SJSA1 (cell line): ENCODE measurements around the gene TNNC1. TPM values are rescaled to one million over a fixed set of nuclear protein-coding genes. Genes with fewer than 3 reads are reported as not detected.
A peak's percentile ranks its signal among the peaks of the same experiment; 100 is the strongest.

Experiments used
- DNase-seq, 2 experiments: peaks; one replicate each; pipeline ENCODE4 v3.0.0-alpha.2; 2015 to 2020; ENCODE audit warnings: low spot score in 2 of 2, low read depth in 1 of 2
- H3K27ac ChIP-seq: fragments of 250-450 bp; sonication (Bioruptor Pico); 2 replicates; pipeline ENCODE4 v1.5.1; 2020; ENCODE audit warnings: mild to moderate bottlenecking, moderate library complexity
- H3K27me3 ChIP-seq: fragments of 250-450 bp; sonication (Bioruptor Pico); replicated peaks from 2 replicates; pipeline ENCODE4 v1.5.1; 2020; ENCODE audit warnings: mild to moderate bottlenecking, moderate library complexity
- H3K36me3 ChIP-seq: fragments of 250-450 bp; sonication (Bioruptor Pico); 2 replicates; pipeline ENCODE4 v1.5.1; 2020; ENCODE audit warnings: mild to moderate bottlenecking
- H3K4me1 ChIP-seq: fragments of 250-450 bp; sonication (Bioruptor Pico); replicated peaks from 2 replicates; pipeline ENCODE4 v1.6.1; 2021; ENCODE audit warnings: mild to moderate bottlenecking
- H3K4me3 ChIP-seq: fragments of 250-450 bp; sonication (Bioruptor Pico); 2 replicates; pipeline ENCODE4 v1.5.1; 2020; ENCODE audit warnings: mild to moderate bottlenecking
- H3K9me3 ChIP-seq: fragments of 250-450 bp; sonication (Bioruptor Pico); replicated peaks from 2 replicates; pipeline ENCODE4 v1.5.1; 2020; ENCODE audit warnings: mild to moderate bottlenecking
- total RNA-seq: library from RNA; depleted of rRNA; stranded (reverse); fragments of >200 nt; shearing (Covaris generic); gene quantifications from 2 replicates; pipeline ENCODE4 v1.2.3, GENCODE V29; 2014

The TNNC1 gene
- total RNA-seq, 1 experiment from 2014 or later, result 18.2 TPM

GRCh38 chr3:52429779-52430415, 23.9 kb downstream of the TNNC1 start:
- Histone ChIP-seq H3K36me3 (no peaks in the 10 kb centered on the region), H3K9me3 (no peaks in the 10 kb centered on the region), H3K4me3 (no peak overlapping the region), H3K4me1 (peaks cover 13% of the 10 kb centered on the region; the same call in 1 of the 2 replicates), H3K27me3 (no peaks in the 10 kb centered on the region), H3K27ac (no peak overlapping the region)
- peak in 1 of 2 experiments; percentile 25 for DNase-seq

GRCh38 chr3:52429031-52429430, 24.8 kb downstream of the TNNC1 start:
- no peaks in the 10 kb centered on the region for H3K9me3 ChIP-seq
- no peak overlapping the region for H3K4me3 ChIP-seq
- no peak for DNase-seq
- peaks cover 13% of the 10 kb centered on the region; the same call in 1 of the 2 replicates for H3K4me1 ChIP-seq
- no peaks in the 10 kb centered on the region for H3K27me3 ChIP-seq
- H3K27ac ChIP-seq, result no peak overlapping the region
- H3K36me3 ChIP-seq, result no peaks in the 10 kb centered on the region

- peak in 1 of 2 experiments; percentile 35 for DNase-seq
- no peaks in the 10 kb centered on the region for H3K9me3 ChIP-seq
- H3K4me1 ChIP-seq, result peaks cover 13% of the 10 kb centered on the region; the same call in 1 of the 2 replicates
- H3K4me3 ChIP-seq, result no peak overlapping the region
- H3K27ac ChIP-seq, result no peak overlapping the region
- H3K27me3 ChIP-seq, result no peaks in the 10 kb centered on the region
- H3K36me3 ChIP-seq, result no peaks in the 10 kb centered on the region
Observed at GRCh38 chr3:52428151-52429005, 25.5 kb downstream of the TNNC1 start.

GRCh38 chr3:52423173-52423572, 30.7 kb downstream of the TNNC1 start:
- H3K9me3 ChIP-seq, result no peaks in the 10 kb centered on the region
- no peak overlapping the region for H3K27ac ChIP-seq
- DNase-seq, result no peak
- no peaks in the 10 kb centered on the region for H3K27me3 ChIP-seq
- H3K4me3 ChIP-seq, result no peak overlapping the region
- no peaks in the 10 kb centered on the region for H3K4me1 ChIP-seq
- H3K36me3 ChIP-seq, result peaks cover 6% of the 10 kb centered on the region; the same call in 1 of the 2 replicates

- H3K9me3 ChIP-seq, result no peaks in the 10 kb centered on the region
- H3K27me3 ChIP-seq, result no peaks in the 10 kb centered on the region
- H3K36me3 ChIP-seq, result peaks cover 6% of the 10 kb centered on the region; the same call in 1 of the 2 replicates
- DNase-seq, result no peak
- no peak overlapping the region for H3K4me3 ChIP-seq
- no peaks in the 10 kb centered on the region for H3K4me1 ChIP-seq
- no peak overlapping the region for H3K27ac ChIP-seq
Observed at GRCh38 chr3:52422669-52423068, 31.2 kb downstream of the TNNC1 start.

GRCh38 chr3:52420388-52420787, 33.5 kb downstream of the TNNC1 start:
- DNase-seq, result no peak
- Histone ChIP-seq H3K36me3 (peaks cover 6% of the 10 kb centered on the region; the same call in 1 of the 2 replicates), H3K27ac (no peak overlapping the region), H3K4me3 (no peak overlapping the region), H3K27me3 (no peaks in the 10 kb centered on the region), H3K4me1 (no peaks in the 10 kb centered on the region), H3K9me3 (no peaks in the 10 kb centered on the region)

- Histone ChIP-seq H3K27me3 (no peaks in the 10 kb centered on the region), H3K4me1 (peaks cover 11% of the 10 kb centered on the region), H3K4me3 (no peak overlapping the region), H3K36me3 (peaks cover 14% of the 10 kb centered on the region), H3K9me3 (no peaks in the 10 kb centered on the region), H3K27ac (no peak overlapping the region)
- DNase-seq, result no peak
Observed at GRCh38 chr3:52415800-52416199, 38.0 kb downstream of the TNNC1 start.

- H3K4me1 ChIP-seq, result peaks cover 20% of the 10 kb centered on the region
- H3K9me3 ChIP-seq, result no peaks in the 10 kb centered on the region
- H3K27me3 ChIP-seq, result no peaks in the 10 kb centered on the region
- no peak overlapping the region for H3K27ac ChIP-seq
- H3K36me3 ChIP-seq, result peaks cover 67% of the 10 kb centered on the region
- H3K4me3 ChIP-seq, result peak overlapping the region; percentile 85
- no peak for DNase-seq
Observed at GRCh38 chr3:52408466-52408865, 45.4 kb downstream of the TNNC1 start.

- Histone ChIP-seq H3K27me3 (no peaks in the 10 kb centered on the region), H3K36me3 (peaks cover 67% of the 10 kb centered on the region), H3K4me3 (no peak overlapping the region), H3K9me3 (no peaks in the 10 kb centered on the region), H3K27ac (no peak overlapping the region), H3K4me1 (peaks cover 20% of the 10 kb centered on the region)
- DNase-seq, result no peak
Observed at GRCh38 chr3:52407779-52408178, 46.1 kb downstream of the TNNC1 start.

GRCh38 chr3:52406791-52407510, 46.9 kb downstream of the TNNC1 start:
- Histone ChIP-seq H3K27ac (no peak overlapping the region), H3K4me1 (peaks cover 15% of the 10 kb centered on the region), H3K27me3 (no peaks in the 10 kb centered on the region), H3K36me3 (peaks cover 75% of the 10 kb centered on the region), H3K4me3 (no peak overlapping the region), H3K9me3 (no peaks in the 10 kb centered on the region)
- DNase-seq, result no peak

GRCh38 chr3:52406231-52406661, 47.6 kb downstream of the TNNC1 start:
- no peak for DNase-seq

GRCh38 chr3:52405601-52406110, 48.2 kb downstream of the TNNC1 start:
- no peak overlapping the region for H3K4me3 ChIP-seq
- H3K4me1 ChIP-seq, result peaks cover 9% of the 10 kb centered on the region
- no peak overlapping the region for H3K27ac ChIP-seq
- no peaks in the 10 kb centered on the region for H3K9me3 ChIP-seq
- H3K27me3 ChIP-seq, result no peaks in the 10 kb centered on the region
- no peak for DNase-seq
- H3K36me3 ChIP-seq, result peaks cover 88% of the 10 kb centered on the region

More at GRCh38 chr3:52406231-52406661, 47.6 kb downstream of the TNNC1 start:
- Histone ChIP-seq H3K4me3 (no peak overlapping the region), H3K9me3 (no peaks in the 10 kb centered on the region), H3K4me1 (peaks cover 9% of the 10 kb centered on the region), H3K27ac (no peak overlapping the region), H3K36me3 (peaks cover 82% of the 10 kb centered on the region), H3K27me3 (no peaks in the 10 kb centered on the region)

- no peaks in the 10 kb centered on the region for H3K9me3 ChIP-seq
- H3K27me3 ChIP-seq, result no peaks in the 10 kb centered on the region
- H3K4me3 ChIP-seq, result no peak overlapping the region
- peaks cover 9% of the 10 kb centered on the region for H3K4me1 ChIP-seq
- no peak overlapping the region for H3K27ac ChIP-seq
- DNase-seq, result no peak
- H3K36me3 ChIP-seq, result peaks cover 93% of the 10 kb centered on the region
Observed at GRCh38 chr3:52405066-52405465, 48.8 kb downstream of the TNNC1 start.
